ENCODE measurements around the gene EFNA5. TPM values are rescaled to one million over a fixed set of nuclear protein-coding genes. Genes with fewer than 3 reads are reported as not detected.

Gene EFNA5
- total RNA-seq, 1 donor from 2014 or later, result 12.6 TPM

DNA sequence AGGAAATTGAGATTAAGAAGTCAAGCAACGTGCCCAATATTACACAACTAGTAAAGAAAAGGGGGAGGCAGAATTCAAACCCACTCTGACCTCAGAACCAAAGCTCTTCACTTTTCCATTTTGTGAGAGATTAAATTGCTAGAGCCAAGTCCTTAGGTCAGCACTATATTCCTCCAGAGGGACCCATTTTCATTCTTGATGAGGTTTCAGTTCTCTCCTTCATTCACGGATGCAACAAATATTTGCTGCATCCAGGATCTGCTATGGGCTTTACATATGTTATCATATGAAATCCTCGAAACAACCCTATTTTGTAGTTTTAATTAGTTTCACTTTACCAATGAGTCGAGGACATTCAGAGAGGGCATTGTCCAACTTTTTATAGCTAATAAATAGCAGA, 239.2 kb downstream of the EFNA5 start:
- TF ChIP-seq, protein P1, sequence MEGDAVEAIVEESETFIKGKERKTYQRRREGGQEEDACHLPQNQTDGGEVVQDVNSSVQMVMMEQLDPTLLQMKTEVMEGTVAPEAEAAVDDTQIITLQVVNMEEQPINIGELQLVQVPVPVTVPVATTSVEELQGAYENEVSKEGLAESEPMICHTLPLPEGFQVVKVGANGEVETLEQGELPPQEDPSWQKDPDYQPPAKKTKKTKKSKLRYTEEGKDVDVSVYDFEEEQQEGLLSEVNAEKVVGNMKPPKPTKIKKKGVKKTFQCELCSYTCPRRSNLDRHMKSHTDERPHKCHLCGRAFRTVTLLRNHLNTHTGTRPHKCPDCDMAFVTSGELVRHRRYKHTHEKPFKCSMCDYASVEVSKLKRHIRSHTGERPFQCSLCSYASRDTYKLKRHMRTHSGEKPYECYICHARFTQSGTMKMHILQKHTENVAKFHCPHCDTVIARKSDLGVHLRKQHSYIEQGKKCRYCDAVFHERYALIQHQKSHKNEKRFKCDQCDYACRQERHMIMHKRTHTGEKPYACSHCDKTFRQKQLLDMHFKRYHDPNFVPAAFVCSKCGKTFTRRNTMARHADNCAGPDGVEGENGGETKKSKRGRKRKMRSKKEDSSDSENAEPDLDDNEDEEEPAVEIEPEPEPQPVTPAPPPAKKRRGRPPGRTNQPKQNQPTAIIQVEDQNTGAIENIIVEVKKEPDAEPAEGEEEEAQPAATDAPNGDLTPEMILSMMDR (IDR thresholded peaks at IDR 0.05; ENCODE audit: insufficient read depth, low read length, poor library complexity, severe bottlenecking), result no peak
- DNase-seq (ENCODE audit: low read depth), result no peak
- H3K4me3 ChIP-seq (ENCODE audit: low read depth, low read length), result no peak overlapping the region
- H3K36me3 ChIP-seq (ENCODE audit: control insufficient read depth, insufficient read depth, low read length), result no peaks in the 10 kb centered on the region
- H3K27me3 ChIP-seq (ENCODE audit: control insufficient read depth, insufficient read depth, low read length), result no peaks in the 10 kb centered on the region

DNA sequence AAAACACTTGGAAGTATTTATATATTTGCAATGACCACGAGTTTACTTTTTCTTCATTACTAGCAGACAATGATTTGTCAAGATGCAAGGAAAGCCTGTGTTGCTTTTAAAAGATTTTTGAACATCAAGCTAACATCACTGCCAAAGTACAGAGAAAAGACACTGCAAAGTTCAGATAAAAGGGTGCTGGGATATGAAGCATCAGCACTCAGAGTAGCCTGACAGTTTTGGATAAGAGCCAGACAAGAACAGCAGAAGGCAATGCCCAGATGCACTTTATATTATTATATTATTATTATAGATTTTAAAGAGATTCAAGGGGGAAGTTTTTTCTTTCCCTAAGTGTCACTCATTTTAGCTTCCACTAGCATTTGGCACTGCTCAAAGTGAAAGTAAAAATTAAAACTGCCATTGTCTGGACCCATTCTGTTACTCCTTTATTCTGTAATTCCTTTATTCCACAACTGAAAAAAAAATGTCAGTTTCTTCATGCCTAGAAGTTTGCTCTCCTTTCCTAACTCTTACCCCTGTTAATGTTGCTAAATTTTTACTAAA, 240.6 kb downstream of the EFNA5 start:
- H3K27me3 ChIP-seq (ENCODE audit: control insufficient read depth, insufficient read depth, low read length), result no peaks in the 10 kb centered on the region
- TF ChIP-seq, protein P1 (IDR thresholded peaks at IDR 0.05; ENCODE audit: insufficient read depth, low read length, poor library complexity, severe bottlenecking), result no peak
- DNase-seq (ENCODE audit: low read depth), result no peak
- no peaks in the 10 kb centered on the region for H3K36me3 ChIP-seq (ENCODE audit: control insufficient read depth, insufficient read depth, low read length)
- H3K4me3 ChIP-seq (ENCODE audit: low read depth, low read length), result no peak overlapping the region

DNA sequence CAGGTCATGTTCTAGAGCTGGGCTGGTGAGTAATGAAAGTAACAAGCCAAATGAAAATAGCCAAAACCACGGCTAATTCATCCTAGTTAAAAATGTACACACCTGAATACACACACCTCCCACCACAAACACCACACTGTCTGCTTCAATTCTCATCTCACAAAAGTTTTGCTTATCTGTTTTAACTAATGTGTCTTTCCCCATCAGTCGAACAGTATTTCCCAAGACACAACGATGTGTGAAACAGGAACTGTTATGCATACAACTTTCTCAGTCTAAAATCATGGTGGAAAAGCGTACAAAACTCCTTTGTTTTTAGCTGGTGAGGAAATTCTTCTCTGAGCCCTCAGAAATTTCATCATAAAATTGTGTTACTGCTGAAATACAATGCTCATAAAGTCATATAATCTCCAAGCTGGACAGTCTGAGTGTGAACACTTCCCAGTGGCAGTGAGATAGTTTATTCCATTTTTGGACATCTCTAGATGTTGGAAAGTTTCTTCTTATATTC, 242.4 kb downstream of the EFNA5 start:
- TF ChIP-seq, protein P1 (IDR thresholded peaks at IDR 0.05; ENCODE audit: insufficient read depth, low read length, poor library complexity, severe bottlenecking), result no peak
- no peak overlapping the region for H3K4me3 ChIP-seq (ENCODE audit: low read depth, low read length)
- no peak for DNase-seq (ENCODE audit: low read depth)
- no peaks in the 10 kb centered on the region for H3K27me3 ChIP-seq (ENCODE audit: control insufficient read depth, insufficient read depth, low read length)
- no peaks in the 10 kb centered on the region for H3K36me3 ChIP-seq (ENCODE audit: control insufficient read depth, insufficient read depth, low read length)

DNA sequence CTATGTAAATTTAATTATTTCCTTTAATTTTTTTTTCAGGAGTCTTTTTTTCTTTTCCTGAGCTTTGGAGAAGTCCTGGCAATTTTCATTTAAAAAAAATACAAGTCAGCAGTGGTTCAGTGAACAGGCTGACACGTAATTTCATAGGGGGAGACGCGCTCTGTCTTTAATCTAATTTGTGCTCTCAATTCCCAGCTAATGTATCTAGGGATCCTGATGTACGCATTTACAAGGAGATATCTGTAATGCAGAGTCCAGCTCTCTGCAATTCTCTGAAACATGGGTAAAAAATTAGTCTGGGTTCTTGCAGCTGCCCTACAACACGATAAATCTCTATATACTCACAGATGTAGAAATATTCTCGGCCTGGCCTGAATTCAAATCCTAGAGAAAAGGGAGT, 243.9 kb downstream of the EFNA5 start:
- Histone ChIP-seq H3K36me3 (ENCODE audit: control insufficient read depth, insufficient read depth, low read length) (no peaks in the 10 kb centered on the region), H3K27me3 (ENCODE audit: control insufficient read depth, insufficient read depth, low read length) (no peaks in the 10 kb centered on the region), H3K4me3 (ENCODE audit: low read depth, low read length) (no peak overlapping the region)

DNA sequence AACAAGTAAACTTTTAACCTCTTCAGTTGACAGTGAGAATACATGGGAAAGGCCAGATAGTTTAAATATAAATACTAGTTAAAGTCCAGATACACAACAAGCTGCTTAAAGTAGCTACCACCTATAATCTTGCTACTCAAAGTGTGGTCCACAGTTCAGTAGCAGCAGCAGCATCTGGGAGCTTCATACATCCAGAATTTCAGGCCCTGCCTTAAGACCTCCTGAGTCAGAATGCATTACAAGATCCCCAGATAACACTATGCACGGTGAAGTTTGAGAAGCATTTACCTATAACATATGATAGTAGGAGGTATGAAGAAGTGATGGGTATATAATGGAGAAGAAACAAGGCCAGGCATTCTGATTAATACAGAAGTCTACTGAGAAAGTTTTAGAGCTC, 244.5 kb downstream of the EFNA5 start:
- no peaks in the 10 kb centered on the region for H3K27me3 ChIP-seq (ENCODE audit: control insufficient read depth, insufficient read depth, low read length)
- DNase-seq (ENCODE audit: low read depth), result no peak
- H3K4me3 ChIP-seq (ENCODE audit: low read depth, low read length), result no peak overlapping the region
- no peaks in the 10 kb centered on the region for H3K36me3 ChIP-seq (ENCODE audit: control insufficient read depth, insufficient read depth, low read length)
- TF ChIP-seq, protein P1 (IDR thresholded peaks at IDR 0.05; ENCODE audit: insufficient read depth, low read length, poor library complexity, severe bottlenecking), result no peak

More for the DNA sequence above, 243.9 kb downstream of the EFNA5 start:
- TF ChIP-seq, protein P1 (IDR thresholded peaks at IDR 0.05; ENCODE audit: insufficient read depth, low read length, poor library complexity, severe bottlenecking), result no peak
- no peak for DNase-seq (ENCODE audit: low read depth)

DNA sequence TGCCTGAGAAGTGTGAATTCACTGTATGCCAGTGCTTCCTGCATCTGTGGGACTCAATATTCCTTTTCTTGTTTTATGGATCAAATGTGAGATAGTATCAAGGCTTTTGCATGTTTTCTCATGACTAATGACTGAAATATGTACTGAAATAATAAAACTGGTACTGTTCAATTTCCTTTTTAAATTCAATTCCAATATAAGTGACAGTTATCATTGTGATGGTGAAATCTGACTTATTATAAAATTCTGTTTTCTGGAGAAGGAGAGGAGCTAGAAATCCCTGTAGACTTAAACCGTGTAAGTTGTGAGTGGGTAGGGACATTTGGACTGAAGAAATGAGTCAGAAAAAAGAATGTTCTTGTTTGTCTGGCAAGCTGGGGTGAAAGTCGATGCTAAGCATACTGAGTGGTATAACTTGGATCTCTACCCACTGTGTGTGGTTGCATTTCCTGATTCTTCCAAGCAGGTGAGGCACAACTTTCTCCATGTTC, 245.2 kb downstream of the EFNA5 start:
- Histone ChIP-seq H3K27me3 (ENCODE audit: control insufficient read depth, insufficient read depth, low read length) (no peaks in the 10 kb centered on the region), H3K4me3 (ENCODE audit: low read depth, low read length) (no peak overlapping the region), H3K36me3 (ENCODE audit: control insufficient read depth, insufficient read depth, low read length) (no peaks in the 10 kb centered on the region)
- peak; percentile 81 for DNase-seq (ENCODE audit: low read depth)
- TF ChIP-seq, protein P1 (IDR thresholded peaks at IDR 0.05; ENCODE audit: insufficient read depth, low read length, poor library complexity, severe bottlenecking), result no peak
